ENCODE results near the gene GNL3L.

GNL3L gene

GRCh38 chrX:54529552-54530356 is at the start of gene GNL3L (continued):
- TF ChIP-seq ZNF692 (tag by site-specific recombination; IDR thresholded peaks at IDR 0.05) (peak; percentile 53; the same call in 1 of the 2 replicates), EGR2 (tag by site-specific recombination; IDR thresholded peaks at IDR 0.05; ENCODE audit: low read depth) (peak; percentile 51), SETDB1 (IDR thresholded peaks at IDR 0.05; ENCODE audit: insufficient read length, low read length) (peak; percentile 77), PRDM10 (tag by site-specific recombination; IDR thresholded peaks at IDR 0.05) (no peak), ZNF639 (tag by site-specific recombination; IDR thresholded peaks at IDR 0.05) (0 out of 2 replicates have a peak, but pooled peaks have one; percentile 51), PRDM4 (tag by site-specific recombination; IDR thresholded peaks at IDR 0.05) (peak; percentile 39; the same call in 1 of the 2 replicates), ZNF274 (IDR thresholded peaks at IDR 0.05; ENCODE audit: low read length) (no peak), ZNF274 (tag by site-specific recombination; IDR thresholded peaks at IDR 0.05; ENCODE audit: borderline replicate concordance) (no peak), ZBTB7A (tag by site-specific recombination; IDR thresholded peaks at IDR 0.05; ENCODE audit: low read depth) (no peak), SP2 (tag by site-specific recombination; IDR thresholded peaks at IDR 0.05) (peak; percentile 42), ZFP41 (tag by site-specific recombination; IDR thresholded peaks at IDR 0.05; ENCODE audit: borderline replicate concordance) (no peak), ZBTB26 (tag by site-specific recombination; optimal IDR thresholded peaks at IDR 0.05) (peak; percentile 5), ZBTB1 (tag by site-specific recombination; IDR thresholded peaks at IDR 0.05) (no peak), PRDM2 (tag by site-specific recombination; IDR thresholded peaks at IDR 0.05; ENCODE audit: borderline replicate concordance) (no peak), ZSCAN30 (tag by site-specific recombination; IDR thresholded peaks at IDR 0.05) (peak; percentile 83), ZNF23 (tag by site-specific recombination; IDR thresholded peaks at IDR 0.05; ENCODE audit: borderline replicate concordance) (no peak), TSHZ1 (tag by site-specific recombination; IDR thresholded peaks at IDR 0.05; ENCODE audit: borderline replicate concordance) (no peak; the same call in 1 of the 2 replicates)
